Measurements from ENCODE around the gene ADAM19. TPM values are rescaled to one million over a fixed set of nuclear protein-coding genes. Genes with fewer than 3 reads are reported as not detected.

Gene ADAM19
- total and polyA plus RNA-seq, 2 of the 4 experiments (the other 2 are of a cell fraction): 35.5 to 49.2 TPM

DNA sequence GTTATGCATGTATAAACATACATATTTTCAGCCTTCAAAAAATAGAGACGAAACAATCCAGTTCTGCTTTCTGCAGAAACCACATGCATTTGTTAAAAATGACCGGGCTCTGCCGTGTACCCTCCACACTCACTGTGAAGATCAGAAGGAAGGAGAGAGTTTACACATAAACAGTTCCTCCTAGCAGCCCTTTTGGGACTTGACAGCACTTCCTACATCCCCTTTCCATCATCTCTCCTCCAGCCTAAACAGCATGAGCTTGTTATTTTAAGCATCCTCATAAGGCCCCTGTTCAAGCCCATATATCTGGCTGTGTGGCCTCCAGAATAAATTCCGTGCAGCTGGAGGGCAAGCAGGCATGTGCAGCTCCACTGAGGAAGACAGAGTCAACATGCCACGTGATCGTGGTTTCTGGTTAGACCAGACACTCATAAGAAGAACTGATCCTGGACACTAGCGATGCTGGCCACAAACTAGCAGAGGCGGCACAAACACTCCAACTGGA is 73.4 kb downstream of the ADAM19 start:
- in situ Hi-C loops (cut with MboI; ENCODE audit: low sequenced_read_pairs): loop anchor here (10.0 kb wide), 1 partner anchor 213 kb away; no protein-coding TSS in a partner anchor
- peak; percentile 66 for ATAC-seq (ENCODE audit: low read depth)
- peak; percentile 49 for DNase-seq

More for the DNA sequence above, 73.4 kb downstream of the ADAM19 start:
- H2BK15ac ChIP-seq (ENCODE audit: low read depth, low read length): no peak overlapping the region
- H3K27me3 ChIP-seq (ENCODE audit: control insufficient read depth, insufficient read depth, low read length): no peaks in the 10 kb centered on the region
- H3K23ac ChIP-seq (ENCODE audit: low read depth, low read length): no peak overlapping the region
- H3K56ac ChIP-seq (ENCODE audit: extremely low read depth, insufficient read depth, low read length): no peak overlapping the region
- no peak overlapping the region for H2AK5ac ChIP-seq (ENCODE audit: low read depth, low read length)
- no peak overlapping the region for H4K5ac ChIP-seq (ENCODE audit: low read depth, low read length)
- ChIA-PET CTCF (interaction anchor here (0.6 kb wide), 1 partner anchor 168 kb away, joined by 3 read pairs; no protein-coding TSS in a partner anchor), POLR2A (ENCODE audit: unreplicated experiment) (no interaction called here)
- WGBS, 2 experiments (ENCODE audit: extremely low coverage in 2 of 2, insufficient read length in 1 of 2): 0% methylated on average over 1 of the region's 8 CpGs; no CpG with 5 or more reads in 1 of the 2 experiments
- H2BK5ac ChIP-seq (ENCODE audit: low read depth, low read length, poor library complexity, severe bottlenecking): no peak overlapping the region
- no peak overlapping the region for H3K14ac ChIP-seq (replicated peaks; ENCODE audit: low read depth, low read length)
- H3K4ac ChIP-seq (ENCODE audit: low read depth, low read length): no peak overlapping the region
- no peaks in the 10 kb centered on the region for H3K9me3 ChIP-seq (ENCODE audit: control insufficient read depth, insufficient read depth, low read length)
- H4K8ac ChIP-seq (ENCODE audit: low read depth in 2 of 2, low read length in 2 of 2): no peak overlapping the region
- H3K79me1 ChIP-seq (ENCODE audit: low read depth in 1 of 2, low read length in 2 of 2): peaks cover 25 to 64% of the 10 kb centered on the region in 2 experiments
- H3K36me3 ChIP-seq (ENCODE audit: control insufficient read depth, insufficient read depth, low read length): peaks cover 38% of the 10 kb centered on the region
- peaks cover 7% of the 10 kb centered on the region for H3K4me1 ChIP-seq (ENCODE audit: control insufficient read depth, insufficient read depth, low read length)
- H2BK20ac ChIP-seq (ENCODE audit: low read depth, low read length): no peak overlapping the region
- BruUV-seq (replicated peaks): no TSS peak
- intact Hi-C loops (cut with micrococcal nuclease): loop anchor here (10.0 kb wide), 1 partner anchor 213 kb away; no protein-coding TSS in a partner anchor
- TF ChIP-seq POLR2A (IDR thresholded peaks at IDR 0.05; ENCODE audit: low read depth, low read length) (no peak), RFX5 (IDR thresholded peaks at IDR 0.05; ENCODE audit: low read depth, low read length) (no peak), FOS (IDR thresholded peaks at IDR 0.05; ENCODE audit: low read depth, low read length) (no peak), CHD1 (IDR thresholded peaks at IDR 0.05; ENCODE audit: low read depth, low read length) (no peak), BHLHE40 (IDR thresholded peaks at IDR 0.05; ENCODE audit: low read depth, low read length) (no peak), RAD21 (IDR thresholded peaks at IDR 0.05; ENCODE audit: low read length) (no peak), NFE2L2 (IDR thresholded peaks at IDR 0.05; ENCODE audit: low read depth, low read length) (no peak)
- TF ChIP-seq, protein P1, sequence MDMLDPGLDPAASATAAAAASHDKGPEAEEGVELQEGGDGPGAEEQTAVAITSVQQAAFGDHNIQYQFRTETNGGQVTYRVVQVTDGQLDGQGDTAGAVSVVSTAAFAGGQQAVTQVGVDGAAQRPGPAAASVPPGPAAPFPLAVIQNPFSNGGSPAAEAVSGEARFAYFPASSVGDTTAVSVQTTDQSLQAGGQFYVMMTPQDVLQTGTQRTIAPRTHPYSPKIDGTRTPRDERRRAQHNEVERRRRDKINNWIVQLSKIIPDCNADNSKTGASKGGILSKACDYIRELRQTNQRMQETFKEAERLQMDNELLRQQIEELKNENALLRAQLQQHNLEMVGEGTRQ (IDR thresholded peaks at IDR 0.05; ENCODE audit: low read depth, low read length): peak; percentile 35; the same call in 1 of the 2 replicates
- dilution Hi-C loops (cut with HindIII; ENCODE audit: low sequenced_read_pairs, unreplicated experiment): no loop called here
- H2AFZ ChIP-seq (replicated peaks; ENCODE audit: low read length, poor library complexity): no peak overlapping the region
- H2AK9ac ChIP-seq (replicated peaks; ENCODE audit: low read depth, low read length, poor library complexity): peak overlapping the region; percentile 5
- peaks cover 8% of the 10 kb centered on the region; the same call in 1 of the 2 replicates for H4K20me1 ChIP-seq (ENCODE audit: insufficient read depth, low read length)
- H3K4me3 ChIP-seq (ENCODE audit: insufficient read depth, low read depth, low read length): no peak overlapping the region
- no peak overlapping the region for H4K91ac ChIP-seq (ENCODE audit: insufficient read depth, low read depth, low read length)
- peaks cover 16% of the 10 kb centered on the region for H3K9me1 ChIP-seq (ENCODE audit: insufficient read depth, low read length)
- no peak overlapping the region for H3K4me2 ChIP-seq (ENCODE audit: low read depth, low read length)
- peak overlapping the region; percentile 11; the same call in 1 of the 2 replicates for H3K27ac ChIP-seq (ENCODE audit: insufficient read depth, low read length)
- 0 out of 2 replicates have a peak overlapping the region, but pooled peaks have one; percentile 10 for H3K9ac ChIP-seq (ENCODE audit: low read depth, low read length)
- H3K18ac ChIP-seq (ENCODE audit: low read depth, low read length): no peak overlapping the region
- no peak overlapping the region for H2BK120ac ChIP-seq (ENCODE audit: low read depth, low read length)
